ENCODE measurements around the gene OR5AN1.

GRCh38 chr11:59368238-59369022 lies 9.7 kb downstream of the OR5AN1 start:
- TF ChIP-seq, protein P1, sequence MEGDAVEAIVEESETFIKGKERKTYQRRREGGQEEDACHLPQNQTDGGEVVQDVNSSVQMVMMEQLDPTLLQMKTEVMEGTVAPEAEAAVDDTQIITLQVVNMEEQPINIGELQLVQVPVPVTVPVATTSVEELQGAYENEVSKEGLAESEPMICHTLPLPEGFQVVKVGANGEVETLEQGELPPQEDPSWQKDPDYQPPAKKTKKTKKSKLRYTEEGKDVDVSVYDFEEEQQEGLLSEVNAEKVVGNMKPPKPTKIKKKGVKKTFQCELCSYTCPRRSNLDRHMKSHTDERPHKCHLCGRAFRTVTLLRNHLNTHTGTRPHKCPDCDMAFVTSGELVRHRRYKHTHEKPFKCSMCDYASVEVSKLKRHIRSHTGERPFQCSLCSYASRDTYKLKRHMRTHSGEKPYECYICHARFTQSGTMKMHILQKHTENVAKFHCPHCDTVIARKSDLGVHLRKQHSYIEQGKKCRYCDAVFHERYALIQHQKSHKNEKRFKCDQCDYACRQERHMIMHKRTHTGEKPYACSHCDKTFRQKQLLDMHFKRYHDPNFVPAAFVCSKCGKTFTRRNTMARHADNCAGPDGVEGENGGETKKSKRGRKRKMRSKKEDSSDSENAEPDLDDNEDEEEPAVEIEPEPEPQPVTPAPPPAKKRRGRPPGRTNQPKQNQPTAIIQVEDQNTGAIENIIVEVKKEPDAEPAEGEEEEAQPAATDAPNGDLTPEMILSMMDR (IDR thresholded peaks at IDR 0.05): no peak
- TF ChIP-seq POLR2A (IDR thresholded peaks at IDR 0.05): no peak

Measured in testis (tissue), 2 donors.